Effector memory CD4-positive, alpha-beta T cell (primary cell): ENCODE results near the gene CD33.

Experiments used
- DNase-seq, 3 donors: peaks; one replicate each; pipeline ENCODE4 v3.0.0-alpha.2; 2020
- H3K27ac ChIP-seq: 2 replicates; pipeline ENCODE4 v1.7.0; 2013; ENCODE audit warnings: mild to moderate bottlenecking, low read length, moderate library complexity; ENCODE audit not compliant: insufficient read depth, poor library complexity, severe bottlenecking
- H3K27me3 ChIP-seq: replicated peaks from 2 replicates; pipeline ENCODE4 v1.7.0; 2013; ENCODE audit warnings: mild to moderate bottlenecking, low read length; ENCODE audit not compliant: insufficient read depth, control insufficient read depth, poor library complexity, severe bottlenecking
- H3K36me3 ChIP-seq: 2 replicates; pipeline ENCODE4 v1.7.0; 2013; ENCODE audit warnings: mild to moderate bottlenecking, low read length, moderate library complexity; ENCODE audit not compliant: control insufficient read depth, insufficient read depth
- H3K4me1 ChIP-seq: 2 replicates; pipeline ENCODE4 v1.7.0; 2013; ENCODE audit warnings: low read length, mild to moderate bottlenecking; ENCODE audit not compliant: control insufficient read depth, insufficient read depth, poor library complexity, severe bottlenecking
- H3K4me3 ChIP-seq: 2 replicates; pipeline ENCODE4 v1.7.0; 2013; ENCODE audit warnings: low read length, low read depth, mild to moderate bottlenecking; ENCODE audit not compliant: insufficient read depth, poor library complexity, severe bottlenecking
- H3K9me3 ChIP-seq: 2 replicates; pipeline ENCODE4 v1.7.0; 2013; ENCODE audit warnings: mild to moderate bottlenecking, low read length, moderate library complexity; ENCODE audit not compliant: control insufficient read depth

Gene CD33

DNA sequence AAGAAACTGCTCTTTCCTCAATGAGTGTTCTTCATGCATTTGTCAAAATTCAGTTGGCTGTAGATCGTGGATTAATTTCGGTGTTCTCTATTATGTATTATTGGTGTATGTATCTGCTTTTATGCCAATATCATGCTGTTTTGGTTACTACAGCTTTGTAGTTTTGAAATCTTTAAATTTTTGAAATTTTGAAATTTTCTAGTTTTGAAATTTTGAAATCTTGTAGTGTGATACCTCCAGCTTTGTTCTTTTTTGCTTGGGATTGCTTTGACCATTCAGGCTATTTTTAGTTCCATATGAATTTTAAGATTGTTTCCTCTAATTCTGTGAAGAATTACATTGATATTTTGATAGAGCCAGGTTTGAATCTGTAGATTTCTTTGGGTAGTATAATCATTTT, 3.1 kb downstream of the CD33 start:
- Histone ChIP-seq H3K9me3 (no peaks in the 10 kb centered on the region), H3K36me3 (no peaks in the 10 kb centered on the region), H3K27me3 (no peaks in the 10 kb centered on the region), H3K27ac (no peak overlapping the region), H3K4me3 (no peak overlapping the region), H3K4me1 (no peaks in the 10 kb centered on the region)
- no peak for DNase-seq

DNA sequence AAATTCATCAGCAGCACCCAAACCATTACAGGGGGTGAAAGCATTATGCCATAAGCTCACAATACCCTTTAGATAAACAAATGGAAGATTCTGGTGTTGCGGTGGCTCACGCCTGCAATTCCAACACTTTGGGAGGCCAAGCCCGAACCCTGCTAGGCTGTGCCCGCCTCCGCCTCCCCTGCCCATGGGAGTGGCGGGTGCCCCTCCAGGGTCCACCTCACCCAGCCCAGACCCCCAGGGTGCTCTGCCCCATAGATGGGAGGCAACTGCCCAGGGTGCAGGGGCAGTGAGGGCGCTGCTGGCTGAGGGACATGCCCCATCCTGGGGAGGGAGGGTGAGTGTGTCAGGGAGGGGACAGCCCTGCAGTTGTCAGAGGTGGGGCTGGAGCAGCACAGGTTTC, 16.0 kb downstream of the CD33 start:
- no peaks in the 10 kb centered on the region for H3K9me3 ChIP-seq
- no peak for DNase-seq
- no peak overlapping the region for H3K4me3 ChIP-seq
- H3K27ac ChIP-seq = no peak overlapping the region
- H3K4me1 ChIP-seq = no peaks in the 10 kb centered on the region
- no peaks in the 10 kb centered on the region for H3K36me3 ChIP-seq
- H3K27me3 ChIP-seq = no peaks in the 10 kb centered on the region

DNA sequence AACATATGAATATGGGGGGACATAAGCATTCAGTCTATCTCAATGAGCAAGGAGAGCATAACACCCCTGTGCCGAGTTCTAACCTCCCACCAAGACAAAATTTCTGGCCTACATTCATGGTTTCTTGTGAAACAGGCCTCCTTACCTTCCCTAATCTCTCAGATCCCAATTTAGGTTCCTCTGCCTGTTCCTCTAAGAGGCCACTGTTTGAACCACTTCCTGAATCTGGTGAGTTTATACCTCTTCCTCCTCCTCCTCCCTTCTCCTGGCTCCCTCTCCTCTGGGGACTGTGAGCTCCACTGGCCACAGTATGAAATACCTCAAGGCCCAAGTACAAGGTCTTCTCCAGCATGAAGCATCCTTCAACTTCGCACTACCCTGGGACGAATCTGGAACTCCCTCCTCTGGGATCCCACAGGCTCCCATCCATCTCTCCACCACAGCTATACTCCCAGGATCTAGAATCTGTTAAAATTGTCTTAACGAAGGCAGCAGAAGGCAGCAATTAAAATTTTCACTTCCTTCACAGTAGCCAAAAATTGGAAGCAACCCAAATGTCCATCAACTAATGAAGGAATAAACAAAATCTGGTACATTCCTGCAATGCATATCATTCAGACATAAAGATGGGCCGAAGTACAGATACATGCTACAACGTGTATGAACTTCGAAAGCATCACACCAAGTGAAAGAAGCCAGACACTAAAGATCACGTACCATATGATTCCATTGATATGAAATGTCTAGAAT, 18.2 kb downstream of the CD33 start:
- no peak for DNase-seq
- Histone ChIP-seq H3K4me1 (no peaks in the 10 kb centered on the region), H3K36me3 (no peaks in the 10 kb centered on the region), H3K4me3 (no peak overlapping the region), H3K27me3 (no peaks in the 10 kb centered on the region), H3K9me3 (no peaks in the 10 kb centered on the region), H3K27ac (no peak overlapping the region)

DNA sequence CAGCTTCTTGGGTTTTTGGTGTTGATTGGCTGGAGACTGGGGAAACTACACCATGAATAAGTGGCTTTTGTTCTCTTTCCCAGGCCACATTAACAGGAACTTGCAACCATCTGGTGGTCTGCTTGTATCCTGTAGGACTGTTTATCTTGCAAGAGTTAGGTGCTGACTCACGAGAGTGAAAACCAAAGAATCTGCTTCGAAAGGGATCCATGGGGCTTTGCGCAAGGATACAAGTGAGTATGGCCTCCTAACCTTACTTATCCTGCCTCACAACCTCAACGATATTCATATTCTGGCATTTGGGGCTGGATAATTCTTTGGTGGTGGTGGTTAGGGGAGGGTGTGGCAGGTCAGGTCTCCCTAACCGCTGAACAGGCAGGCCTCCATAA, 21.3 kb downstream of the CD33 start:
- no peak overlapping the region for H3K4me3 ChIP-seq
- H3K9me3 ChIP-seq = no peaks in the 10 kb centered on the region
- no peak for DNase-seq
- H3K36me3 ChIP-seq = no peaks in the 10 kb centered on the region
- no peaks in the 10 kb centered on the region for H3K4me1 ChIP-seq
- H3K27me3 ChIP-seq = no peaks in the 10 kb centered on the region
- no peak overlapping the region for H3K27ac ChIP-seq

DNA sequence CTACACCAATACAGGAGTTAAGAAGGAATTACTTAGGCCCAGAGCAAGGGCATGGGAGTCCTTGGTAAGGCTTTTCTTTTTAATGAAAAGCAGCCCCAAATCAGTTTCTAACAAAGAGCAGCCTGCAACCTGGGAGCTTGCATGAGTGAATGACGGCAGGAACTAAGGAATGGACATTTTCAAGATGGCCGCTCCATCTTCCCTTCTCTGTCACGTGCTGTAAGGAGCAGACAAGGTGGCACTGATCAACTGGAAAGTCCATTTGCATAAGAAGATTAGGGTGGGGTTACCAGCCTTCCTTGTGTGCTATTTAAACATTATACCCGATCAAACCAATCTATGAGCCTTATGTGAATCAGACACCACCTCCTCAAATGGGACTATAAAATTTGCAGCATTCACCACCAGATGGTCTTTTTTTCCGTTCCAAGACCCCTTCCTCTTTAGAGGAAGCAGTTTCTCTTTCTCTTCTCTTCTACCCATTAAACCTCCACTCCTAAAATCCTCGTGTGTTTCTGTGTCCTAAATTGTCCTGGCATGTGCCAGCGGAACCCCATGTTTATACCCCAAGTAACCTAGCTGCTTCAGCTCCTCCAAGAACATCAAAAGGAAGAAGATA, 23.2 kb downstream of the CD33 start:
- H3K27me3 ChIP-seq = no peaks in the 10 kb centered on the region
- no peaks in the 10 kb centered on the region for H3K9me3 ChIP-seq
- no peak overlapping the region for H3K27ac ChIP-seq
- no peaks in the 10 kb centered on the region for H3K4me1 ChIP-seq
- no peak for DNase-seq
- H3K36me3 ChIP-seq = no peaks in the 10 kb centered on the region
- no peak overlapping the region for H3K4me3 ChIP-seq

DNA sequence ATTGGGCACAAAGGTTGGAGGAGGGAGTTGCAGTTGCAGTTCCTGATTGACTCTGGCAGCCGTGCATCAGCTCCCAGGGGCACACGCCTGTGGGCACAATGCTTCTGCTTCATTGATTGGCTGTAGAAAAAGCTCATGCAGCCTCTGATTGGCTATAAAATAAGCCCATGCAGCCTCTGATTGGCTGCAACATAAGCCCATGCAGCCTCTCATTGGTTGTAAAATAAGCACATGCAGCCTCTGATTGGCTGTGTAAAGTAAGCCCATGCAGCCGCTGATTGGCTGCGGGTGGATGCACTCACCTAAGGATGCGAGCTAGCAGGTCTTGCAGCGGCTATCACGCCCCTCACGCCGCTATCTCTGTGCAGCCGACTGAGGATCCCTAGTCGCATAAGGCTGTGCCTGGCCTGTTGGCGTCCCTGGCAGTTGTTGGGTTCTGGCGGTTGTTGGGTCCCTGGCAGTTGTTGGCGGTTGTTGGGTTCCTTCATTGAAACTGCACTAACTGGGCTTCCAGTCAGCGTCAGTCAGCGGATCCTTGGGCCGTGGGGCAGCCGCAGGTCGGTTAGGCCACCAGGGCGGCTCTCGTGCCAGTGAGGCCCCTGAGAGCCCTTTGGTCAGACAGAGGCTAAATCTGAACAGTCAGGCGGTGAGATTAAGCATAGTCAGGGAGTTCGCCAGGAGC, 26.0 kb downstream of the CD33 start, which contains the start of gene SIGLECL1:
SIGLECL1 (plus strand) TSS at position 295 of the 682 bp plus-strand sequence. CDS start 12,993 bp downstream, outside the sequence.
- no peaks in the 10 kb centered on the region for H3K36me3 ChIP-seq
- H3K4me3 ChIP-seq = no peak within 1 kb of the TSS
- no peak within 1 kb of the TSS for H3K27ac ChIP-seq
- H3K9me3 ChIP-seq = no peaks in the 10 kb centered on the region
- no peak for DNase-seq
- H3K27me3 ChIP-seq = no peaks in the 10 kb centered on the region
- H3K4me1 ChIP-seq = no peaks in the 10 kb centered on the region

DNA sequence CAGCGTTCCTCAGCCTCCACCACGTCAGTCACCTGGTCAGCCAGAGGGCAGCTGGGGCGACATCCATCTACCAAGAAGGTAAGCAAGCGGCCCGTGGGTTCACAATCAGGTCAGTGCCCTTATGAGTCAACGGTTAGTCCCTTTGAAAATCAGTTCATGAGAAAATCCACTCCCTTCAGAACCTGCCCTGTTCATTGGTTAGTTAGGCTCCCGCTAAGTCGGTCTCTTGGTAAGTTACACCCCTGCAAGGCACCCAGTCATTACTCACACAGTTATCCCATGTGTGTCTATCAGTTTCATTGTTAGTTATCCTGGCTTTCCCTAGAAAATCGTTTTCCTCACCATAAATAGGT, 26.6 kb downstream of the CD33 start:
- Histone ChIP-seq H3K27me3 (no peaks in the 10 kb centered on the region), H3K36me3 (no peaks in the 10 kb centered on the region), H3K27ac (no peak overlapping the region), H3K4me3 (no peak overlapping the region), H3K9me3 (no peaks in the 10 kb centered on the region), H3K4me1 (no peaks in the 10 kb centered on the region)
- DNase-seq = no peak

DNA sequence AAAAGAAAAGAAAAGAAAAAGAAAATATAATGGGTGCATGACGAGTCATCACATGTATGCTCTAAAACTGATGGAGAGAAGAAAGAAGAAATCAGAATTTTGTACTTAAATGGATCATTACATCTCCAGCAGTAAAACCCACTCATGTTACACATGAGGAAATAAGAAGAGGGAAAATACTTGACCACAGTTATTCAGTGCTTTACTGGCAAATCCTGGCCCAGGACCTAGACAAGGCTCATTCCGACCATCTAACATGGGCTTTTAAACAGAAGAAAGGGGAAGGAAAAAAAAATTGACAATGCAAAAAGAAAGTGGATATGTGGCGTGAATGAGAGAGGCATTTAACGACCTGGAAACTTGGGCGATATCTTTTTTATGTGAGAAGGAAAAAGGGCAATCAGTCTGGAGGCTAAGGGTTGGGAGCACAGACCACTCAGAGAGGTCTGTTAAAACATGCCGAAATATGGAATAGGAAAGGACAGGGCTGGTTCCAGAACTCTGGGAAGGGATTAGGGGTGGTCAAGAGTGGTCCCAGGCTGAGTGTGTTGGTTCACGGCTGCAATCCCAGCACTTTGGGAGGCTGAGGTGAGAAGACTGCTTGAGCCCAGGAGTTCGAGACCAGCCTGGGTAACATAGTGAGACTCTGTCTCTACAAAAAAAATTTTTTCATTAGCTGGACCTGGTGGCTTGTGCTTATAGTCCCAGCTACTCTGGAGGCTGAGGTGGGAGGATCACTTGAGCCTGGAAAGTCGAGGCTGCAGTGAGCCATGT, 27.6 kb downstream of the CD33 start:
- H3K9me3 ChIP-seq = no peaks in the 10 kb centered on the region
- no peaks in the 10 kb centered on the region for H3K36me3 ChIP-seq
- no peak for DNase-seq
- H3K4me1 ChIP-seq = no peaks in the 10 kb centered on the region
- H3K4me3 ChIP-seq = no peak overlapping the region
- no peak overlapping the region for H3K27ac ChIP-seq
- H3K27me3 ChIP-seq = no peaks in the 10 kb centered on the region

DNA sequence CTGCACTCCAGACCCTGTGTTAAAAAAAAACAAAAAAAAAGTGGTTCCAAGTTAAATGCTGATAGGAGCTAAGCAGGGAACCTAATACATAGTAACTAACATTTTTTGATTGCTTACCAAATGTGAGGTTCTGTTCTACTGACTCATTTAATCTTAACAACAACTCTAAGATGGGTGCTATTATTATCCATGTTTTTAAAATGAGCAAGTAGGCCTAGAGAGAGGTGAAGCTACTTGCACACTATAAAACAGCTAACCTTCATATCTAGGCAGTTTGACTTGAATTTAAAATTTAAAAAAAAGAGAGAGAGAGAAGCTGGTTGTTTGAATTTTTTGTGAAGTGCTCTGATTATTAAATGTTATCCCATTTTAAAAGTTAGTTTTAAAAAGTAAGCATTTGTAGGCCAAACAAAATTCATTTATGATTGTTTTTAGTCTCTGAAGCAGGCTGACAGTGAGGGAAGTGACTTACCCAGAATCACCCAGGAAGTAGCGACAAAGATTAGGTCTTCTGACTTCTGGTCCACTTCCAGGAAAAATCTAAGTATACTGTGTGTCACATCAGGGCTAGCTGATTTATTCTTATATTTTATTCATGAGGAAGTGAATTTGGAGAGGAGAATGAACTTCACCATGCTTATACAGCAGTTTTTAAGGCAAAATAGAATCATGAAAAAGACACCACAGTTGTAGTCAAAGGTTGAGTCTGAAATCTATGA, 28.4 kb downstream of the CD33 start:
- H3K27ac ChIP-seq = no peak overlapping the region
- H3K4me1 ChIP-seq = no peaks in the 10 kb centered on the region
- H3K4me3 ChIP-seq = no peak overlapping the region
- no peak for DNase-seq
- no peaks in the 10 kb centered on the region for H3K36me3 ChIP-seq
- no peaks in the 10 kb centered on the region for H3K27me3 ChIP-seq
- no peaks in the 10 kb centered on the region for H3K9me3 ChIP-seq
